Measurements from ENCODE around the gene GNAI2.
"Not testable (repeated sequence)": the region's sequence is repeated elsewhere in the genome, so short reads cannot be mapped to it uniquely, and the experiment has no call there.

Gene GNAI2

GRCh38 chr3:50208677-50209344 is 27.2 kb upstream of the GNAI2 start:
- no peak overlapping the region for H2AFZ ChIP-seq (ENCODE audit: low read depth)
- H3K27me3 ChIP-seq (ENCODE audit: insufficient read depth, low read depth) = peaks cover 24% of the 10 kb centered on the region
- H3K9ac ChIP-seq = no peak overlapping the region
- no peak overlapping the region for H3K4me2 ChIP-seq
- no peaks in the 10 kb centered on the region for H3K36me3 ChIP-seq (ENCODE audit: insufficient read depth)
- H3K4me3 ChIP-seq (IDR thresholded peaks at IDR 0.05; ENCODE audit: insufficient read depth, low read depth, low read length) = no peak overlapping the region
- no peak for TF ChIP-seq CTCF (conservative IDR thresholded peaks at IDR 0.05; ENCODE audit: low read depth, low read length)
- no peaks in the 10 kb centered on the region for H3K4me1 ChIP-seq (ENCODE audit: low read depth, poor library complexity, severe bottlenecking)
- no peaks in the 10 kb centered on the region for H3K79me2 ChIP-seq (ENCODE audit: insufficient read depth, low read depth)
- no peak overlapping the region for H3K27ac ChIP-seq
- no peaks in the 10 kb centered on the region for H4K20me1 ChIP-seq (ENCODE audit: insufficient read depth)

GRCh38 chr3:50210176-50210509 is 25.9 kb upstream of the GNAI2 start:
- no peak overlapping the region for H3K4me2 ChIP-seq
- H3K79me2 ChIP-seq (ENCODE audit: insufficient read depth, low read depth) = no peaks in the 10 kb centered on the region

GRCh38 chr3:50210510-50211367 is 25.3 kb upstream of the GNAI2 start:
- Histone ChIP-seq H2AFZ (ENCODE audit: low read depth) (no peak overlapping the region), H3K36me3 (ENCODE audit: insufficient read depth) (no peaks in the 10 kb centered on the region), H3K9ac (no peak overlapping the region), H3K4me1 (ENCODE audit: low read depth, poor library complexity, severe bottlenecking) (no peaks in the 10 kb centered on the region), H3K79me2 (ENCODE audit: insufficient read depth, low read depth) (no peaks in the 10 kb centered on the region), H3K27ac (no peak overlapping the region), H3K4me2 (no peak overlapping the region), H3K4me3 (IDR thresholded peaks at IDR 0.05; ENCODE audit: insufficient read depth, low read depth, low read length) (no peak overlapping the region), H3K27me3 (ENCODE audit: insufficient read depth, low read depth) (peaks cover 8% of the 10 kb centered on the region), H4K20me1 (ENCODE audit: insufficient read depth) (no peaks in the 10 kb centered on the region)
- no peak for TF ChIP-seq CTCF (conservative IDR thresholded peaks at IDR 0.05; ENCODE audit: low read depth, low read length)

More at GRCh38 chr3:50210176-50210509, 25.9 kb upstream of the GNAI2 start:
- no peak for TF ChIP-seq CTCF (conservative IDR thresholded peaks at IDR 0.05; ENCODE audit: low read depth, low read length)
- no peak overlapping the region for H2AFZ ChIP-seq (ENCODE audit: low read depth)
- no peaks in the 10 kb centered on the region for H4K20me1 ChIP-seq (ENCODE audit: insufficient read depth)
- no peak overlapping the region for H3K27ac ChIP-seq
- H3K4me1 ChIP-seq (ENCODE audit: low read depth, poor library complexity, severe bottlenecking) = no peaks in the 10 kb centered on the region
- peaks cover 13% of the 10 kb centered on the region for H3K27me3 ChIP-seq (ENCODE audit: insufficient read depth, low read depth)
- H3K4me3 ChIP-seq (IDR thresholded peaks at IDR 0.05; ENCODE audit: insufficient read depth, low read depth, low read length) = no peak overlapping the region
- H3K36me3 ChIP-seq (ENCODE audit: insufficient read depth) = no peaks in the 10 kb centered on the region
- H3K9ac ChIP-seq = no peak overlapping the region

- H3K4me2 ChIP-seq; H3K27ac ChIP-seq; H4K20me1 ChIP-seq (ENCODE audit: insufficient read depth); H3K36me3 ChIP-seq (ENCODE audit: insufficient read depth); H3K4me3 ChIP-seq (IDR thresholded peaks at IDR 0.05; ENCODE audit: insufficient read depth, low read depth, low read length); H3K9ac ChIP-seq; H3K27me3 ChIP-seq (ENCODE audit: insufficient read depth, low read depth); H3K79me2 ChIP-seq (ENCODE audit: insufficient read depth, low read depth); H2AFZ ChIP-seq (ENCODE audit: low read depth); H3K4me1 ChIP-seq (ENCODE audit: low read depth, poor library complexity, severe bottlenecking): not testable (repeated sequence)
Observed at GRCh38 chr3:50211368-50211717, 24.7 kb upstream of the GNAI2 start.

GRCh38 chr3:50211930-50212329 is 24.1 kb upstream of the GNAI2 start:
- no peak overlapping the region for H3K4me3 ChIP-seq (IDR thresholded peaks at IDR 0.05; ENCODE audit: insufficient read depth, low read depth, low read length)
- H3K27me3 ChIP-seq (ENCODE audit: insufficient read depth, low read depth) = no peaks in the 10 kb centered on the region; the same call in 1 of the 2 replicates
- no peak overlapping the region for H2AFZ ChIP-seq (ENCODE audit: low read depth)
- H4K20me1 ChIP-seq (ENCODE audit: insufficient read depth) = no peaks in the 10 kb centered on the region
- no peaks in the 10 kb centered on the region for H3K79me2 ChIP-seq (ENCODE audit: insufficient read depth, low read depth)
- TF ChIP-seq CTCF (conservative IDR thresholded peaks at IDR 0.05; ENCODE audit: low read depth, low read length) = no peak
- no peaks in the 10 kb centered on the region for H3K36me3 ChIP-seq (ENCODE audit: insufficient read depth)
- no peaks in the 10 kb centered on the region for H3K4me1 ChIP-seq (ENCODE audit: low read depth, poor library complexity, severe bottlenecking)
- no peak overlapping the region for H3K27ac ChIP-seq
- no peak overlapping the region for H3K9ac ChIP-seq
- H3K4me2 ChIP-seq = no peak overlapping the region

All from KMS-11 (cell line).